CD4-positive, alpha-beta T cell treated with Interleukin-4 for 1 hour (primary cell): Measurements from ENCODE around the gene PLGLB1.
"Not testable (repeated sequence)": the region's sequence is repeated elsewhere in the genome, so short reads cannot be mapped to it uniquely, and the experiment has no call there.

Experiments
- DNase-seq, 2 donors: peaks; one replicate each; pipeline ENCODE4 v3.0.0-alpha.2; 2020 to 2022

The PLGLB1 gene

GRCh38 chr2:87021744-87022143 is at the start of gene PLGLB1:
Gene PLGLB1, minus strand, starts transcription at chr2:87021844. Its CDS starts 61 bp downstream, at chr2:87021783.
- DNase-seq: not testable (repeated sequence)

GRCh38 chr2:87064305-87064704 is 42.7 kb upstream of the PLGLB1 start:
- DNase-seq: not testable (repeated sequence)

GRCh38 chr2:87063431-87063830 is 41.8 kb upstream of the PLGLB1 start:
- not testable (repeated sequence) for DNase-seq

GRCh38 chr2:87061519-87061918 is 39.9 kb upstream of the PLGLB1 start:
- not testable (repeated sequence) for DNase-seq

- not testable (repeated sequence) for DNase-seq
Measured at GRCh38 chr2:87057606-87058005, 36.0 kb upstream of the PLGLB1 start.

GRCh38 chr2:87056843-87057242 is 35.2 kb upstream of the PLGLB1 start:
- not testable (repeated sequence) for DNase-seq

- not testable (repeated sequence) for DNase-seq
Measured at GRCh38 chr2:87056435-87056834, 34.8 kb upstream of the PLGLB1 start.

- peak in 1 of 2 donors; percentile 31 for DNase-seq
Measured at GRCh38 chr2:87054375-87054774, 32.7 kb upstream of the PLGLB1 start.

- peak in 1 of 2 donors; percentile 47 for DNase-seq
Measured at GRCh38 chr2:87041321-87041978, 19.8 kb upstream of the PLGLB1 start.

GRCh38 chr2:87028607-87029006 is 7.0 kb upstream of the PLGLB1 start:
- DNase-seq: not testable (repeated sequence)

GRCh38 chr2:87026816-87027215 is 5.2 kb upstream of the PLGLB1 start:
- not testable (repeated sequence) for DNase-seq

- not testable (repeated sequence) for DNase-seq
Measured at GRCh38 chr2:87025927-87026326, 4.3 kb upstream of the PLGLB1 start.

GRCh38 chr2:87023988-87024615 is 2.5 kb upstream of the PLGLB1 start:
- not testable (repeated sequence) for DNase-seq

- not testable (repeated sequence) for DNase-seq
Measured at GRCh38 chr2:87021043-87021442, 601 bp downstream of the PLGLB1 start.

- not testable (repeated sequence) for DNase-seq
Measured at GRCh38 chr2:87019053-87019452, 2.6 kb downstream of the PLGLB1 start.

- DNase-seq: not testable (repeated sequence)
Measured at GRCh38 chr2:87014489-87015169, 7.0 kb downstream of the PLGLB1 start.

GRCh38 chr2:87004398-87004797 is 17.2 kb downstream of the PLGLB1 start:
- not testable (repeated sequence) for DNase-seq
